Heart right ventricle (tissue), 16 donors: Measurements from ENCODE around the gene ARHGEF37. TPM values are rescaled to one million over a fixed set of nuclear protein-coding genes. Genes with fewer than 3 reads are reported as not detected.
"Not testable (repeated sequence)": the region's sequence is repeated elsewhere in the genome, so short reads cannot be mapped to it uniquely, and the experiment has no call there.

Experiments used
- ATAC-seq, 8 donors: fragments of 200-7000 bp; cut with Tn5 transposase; one replicate each; pipeline ENCODE4 v1.9.1; 2020; ENCODE audit warnings: mild to moderate bottlenecking in 8 of 8, moderate library complexity in 8 of 8, moderate number of reproducible peaks in 1 of 8
- DNase-seq, 2 donors: peaks; one replicate each; pipeline ENCODE4 v3.0.0-alpha.2; 2020
- H3K27ac ChIP-seq, 10 donors: fragments of 200-600 bp; sonication (generic) in 2 of 10; one replicate each; pipeline versions ENCODE4 v1.5.0 to v1.8.0; 2020 to 2022; ENCODE audit warnings: mild to moderate bottlenecking in 3 of 10
- H3K27me3 ChIP-seq, 7 donors: fragments of 200-600 bp; one replicate each; pipeline ENCODE4 v1.8.0; 2021 to 2022; ENCODE audit warnings: mild to moderate bottlenecking in 2 of 7
- H3K36me3 ChIP-seq, 9 donors: fragments of 200-600 bp; sonication (generic) in 1 of 9; one replicate each; pipeline versions ENCODE4 v1.5.0 to v1.8.0; 2020 to 2022; ENCODE audit warnings: mild to moderate bottlenecking in 2 of 9
- H3K4me1 ChIP-seq, 9 donors: fragments of 200-600 bp; sonication (generic) in 1 of 9; one replicate each; pipeline versions ENCODE4 v1.5.0 to v1.8.0; 2020 to 2022; ENCODE audit warnings: mild to moderate bottlenecking in 4 of 9
- H3K4me3 ChIP-seq, 10 donors: fragments of 200-600 bp; sonication (generic) in 2 of 10; one replicate each; pipeline versions ENCODE4 v1.5.0 to v1.8.0; 2020 to 2022; ENCODE audit warnings: mild to moderate bottlenecking in 7 of 10, moderate library complexity in 2 of 10
- H3K9me3 ChIP-seq, 11 donors: fragments of 200-600 bp in 10 of 11; sonication (generic) in 2 of 11; one replicate each; pipeline versions ENCODE4 v1.5.0 to v1.8.0; 2013 to 2022; ENCODE audit warnings: mild to moderate bottlenecking in 2 of 11, control low read depth in 1 of 11, moderate library complexity in 1 of 11
- CTCF ChIP-seq, 9 donors: fragments of 200-600 bp; sonication (generic) in 2 of 9; IDR thresholded peaks; one replicate each; pipeline versions ENCODE4 v1.5.0 to v1.8.0; 2021 to 2022; ENCODE audit warnings: antibody characterized with exemption in 9 of 9, mild to moderate bottlenecking in 5 of 9, moderate library complexity in 1 of 9
- WGBS, 2 donors: extraction: QIAGEN DNeasy Blood & Tissue Kit; methylation state at CpG; one replicate each; pipeline ENCODE4 v1.1.7; 2013; ENCODE audit warnings: inconsistent platforms in 1 of 2; 5-methylcytosine and 5-hydroxymethylcytosine counted together
- intact Hi-C, 10 donors: fragments of 100-400 bp; cut with DNase I; formaldehyde crosslinking; loops; one replicate each; pipeline versions ENCODE4 v1.11.1 to v1.14.2; 2022
- polyA plus RNA-seq, 2 donors: library from polyadenylated mRNA; stranded (reverse); fragments of 200-250 nt; gene quantifications; one replicate each; pipeline ENCODE4 v1.2.3, GENCODE V29; 2013
- total RNA-seq, 10 donors: library from RNA; stranded (reverse); fragmentation: NEBNext Ultra II Directional in 3 of 10; extraction: Animal tissue kit (Norgen Biotek cat#: 25700) in 3 of 10; gene quantifications; one replicate each; pipeline versions ENCODE4 v1.2.1 to v1.2.4, GENCODE V29; 2021 to 2023
- donor health status: Arrhythmogenic right ventricular cardiomyopathy.
- donor health status: ischemic (EF 13 %, LVEDD 7.1; RV severe dilation, severe dysfunction).
- donor health status: healthy with polysubstance abuse.
- donor health status: DM: no; HTN: yes; CAD: no.
- donor health status: DM: no; HTN: no; CAD: no.
- donor health status: ischemic (EF 25% LVEDD 6.9; RV normal size, moderate dysfunction).
- donor health status: ischemic (EF 25% LVEDD 5.7; RV mildly dilated, moderate dysfunction).
- donor health status: healthy.
- donor health status: DM: yes; HTN: yes; CAD: no.
- donor health status: Ischemic cardiomyopathy.
- donor health status: ischemic (EF 35%, LVEDD 5.7; RV mildly dilated, moderate dysfunction).
- donor health status: nonischemic (EF 11% LVEDD 7.7; RV severe dilation, severe dysfunction).
- donor health status: DM: yes; HTN: yes; CAD: no.
- donor health status: PGD.
- donor health status: ischemic (EF 29% LVEDD 5.4; RV normal size, mild dysfunction).
- donor health status: nonischemic (EF 23%, LVEDD 6.1; RV moderate dilation, normal function).

Gene ARHGEF37
- total and polyA plus RNA-seq, 12 donors: 4.5 to 31.8 (median 17.1) TPM

- Histone ChIP-seq H3K27ac (no peak overlapping the region), H3K36me3 (no peaks in the 10 kb centered on the region), H3K27me3 (no peaks in the 10 kb centered on the region), H3K9me3 (no peaks in the 10 kb centered on the region), H3K4me3 (no peak overlapping the region), H3K4me1 (peaks cover 0 to 9% (median 0%) of the 10 kb centered on the region in 9 donors)
- peak in 7 of 8 donors; percentile 22 to 77 (median 54) for ATAC-seq
- intact Hi-C loops: no loop called here
- DNase-seq: peak in 1 of 2 donors; percentile 49
- 49% methylated on average over 9 of the region's 9 CpGs for WGBS, 2 donors
- no peak for TF ChIP-seq CTCF (IDR thresholded peaks at IDR 0.05)
Measured at GRCh38 chr5:149646564-149646963, 65.3 kb downstream of the ARHGEF37 start.

- no peaks in the 10 kb centered on the region for H3K9me3 ChIP-seq
- H3K4me3 ChIP-seq: no peak overlapping the region
- no peaks in the 10 kb centered on the region for H3K27me3 ChIP-seq
- peaks cover 0 to 7% (median 0%) of the 10 kb centered on the region in 9 donors for H3K4me1 ChIP-seq
- WGBS, 2 donors: 71 to 79% methylated on average over 3 of the region's 3 CpGs
- ATAC-seq (no peak), DNase-seq (no peak)
- no peak overlapping the region for H3K27ac ChIP-seq
- H3K36me3 ChIP-seq: no peaks in the 10 kb centered on the region
- no peak for TF ChIP-seq CTCF (IDR thresholded peaks at IDR 0.05)
- intact Hi-C loops: no loop called here
Measured at GRCh38 chr5:149647334-149647733, 66.0 kb downstream of the ARHGEF37 start.

- ATAC-seq, H3K4me1 ChIP-seq, H3K4me3 ChIP-seq, H3K9me3 ChIP-seq, intact Hi-C loops, H3K27ac ChIP-seq, H3K36me3 ChIP-seq, H3K27me3 ChIP-seq, DNase-seq: not testable (repeated sequence)
- 88 to 89% methylated on average over 6 of the region's 6 CpGs for WGBS, 2 donors
Measured at GRCh38 chr5:149648464-149649393, 67.4 kb downstream of the ARHGEF37 start.

- not testable (repeated sequence) for H3K27ac ChIP-seq, H3K9me3 ChIP-seq, H3K36me3 ChIP-seq, H3K27me3 ChIP-seq, H3K4me1 ChIP-seq, DNase-seq, H3K4me3 ChIP-seq, ATAC-seq
- WGBS, 2 donors: no CpG with 5 or more reads among the region's 1 CpG
- intact Hi-C loops: loop anchor here in 1 of 10 donors (10.0 kb wide), 1 partner anchor 85 kb away; the partner anchor contains the start of gene PPARGC1B
Measured at GRCh38 chr5:149649730-149650129, 68.4 kb downstream of the ARHGEF37 start.

- intact Hi-C loops: loop anchor here in 1 of 10 donors (10.0 kb wide), 1 partner anchor 83 kb away; the partner anchor contains the start of gene PPARGC1B
- H3K27me3 ChIP-seq: no peaks in the 10 kb centered on the region
- H3K4me3 ChIP-seq: no peak overlapping the region
- no peak overlapping the region for H3K27ac ChIP-seq
- peaks cover 0 to 9% (median 0%) of the 10 kb centered on the region in 9 donors for H3K4me1 ChIP-seq
- TF ChIP-seq CTCF (IDR thresholded peaks at IDR 0.05): no peak
- WGBS, 2 donors: 64 to 92% methylated on average over 1 of the region's 1 CpG
- ATAC-seq (no peak), DNase-seq (no peak)
- no peaks in the 10 kb centered on the region for H3K36me3 ChIP-seq
- peaks cover 0 to 2% (median 0%) of the 10 kb centered on the region in 11 donors for H3K9me3 ChIP-seq
Measured at GRCh38 chr5:149651686-149652085, 70.4 kb downstream of the ARHGEF37 start.
